HG02884 (cell line): Measurements from ENCODE around the gene CLPSL1.

Experiments
- ATAC-seq: cut with Tn5 transposase; IDR thresholded peaks from one replicate; pipeline ENCODE4 v1.9.1; 2021; ENCODE audit warnings: mild to moderate bottlenecking, moderate library complexity; ENCODE audit not compliant: unreplicated experiment

Gene CLPSL1

DNA sequence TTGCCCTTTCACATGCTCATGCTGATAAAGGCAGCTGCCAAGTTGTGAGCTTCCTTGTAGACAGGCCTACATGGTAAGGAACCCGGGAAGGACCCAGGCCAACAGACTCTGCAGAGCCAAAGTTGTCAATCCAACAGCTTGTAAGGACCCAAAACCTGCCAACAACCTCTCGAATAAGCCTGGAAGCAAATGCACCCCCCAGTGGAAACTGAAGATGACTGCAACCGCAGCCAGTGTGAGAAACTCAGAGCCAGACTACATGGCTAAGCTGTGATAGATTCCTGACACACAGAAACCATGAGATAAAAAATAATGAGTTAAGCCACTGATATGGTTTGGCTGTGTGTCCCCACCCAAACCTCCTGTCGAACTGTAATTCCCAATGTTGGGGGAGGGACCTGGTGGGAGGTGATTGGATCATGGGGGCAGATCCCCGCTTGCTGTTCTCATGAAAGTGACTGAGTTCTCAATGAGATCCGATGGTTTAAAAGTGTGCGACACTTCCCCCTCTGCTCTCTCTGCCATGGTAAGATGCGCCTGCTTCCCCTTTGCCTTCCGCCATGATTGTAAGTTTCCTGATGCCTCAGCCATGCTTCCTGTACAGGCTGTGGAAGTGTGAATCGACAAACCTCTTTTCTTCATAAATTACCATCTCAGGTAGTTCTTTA, 23.2 kb upstream of the CLPSL1 start:
- no peak for ATAC-seq

DNA sequence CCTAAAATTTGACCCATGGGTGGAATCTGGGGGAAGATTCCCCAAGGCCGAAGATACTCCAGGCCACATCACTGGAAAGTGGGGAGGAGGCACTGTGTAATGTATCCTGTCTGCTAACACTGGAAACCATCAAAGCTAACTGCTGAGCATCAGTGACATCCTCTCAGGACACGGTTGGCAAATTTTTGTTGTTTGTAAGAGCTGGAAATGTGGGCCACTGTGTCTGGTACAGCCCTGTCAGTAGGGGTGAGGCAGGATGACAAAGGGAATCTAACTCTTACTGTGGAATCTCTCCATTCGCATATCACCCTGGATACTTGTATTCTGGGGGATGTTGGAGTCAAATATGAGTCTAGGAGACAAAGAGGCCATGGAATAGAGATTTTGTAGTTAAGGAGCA, 21.4 kb upstream of the CLPSL1 start:
- ATAC-seq: no peak

DNA sequence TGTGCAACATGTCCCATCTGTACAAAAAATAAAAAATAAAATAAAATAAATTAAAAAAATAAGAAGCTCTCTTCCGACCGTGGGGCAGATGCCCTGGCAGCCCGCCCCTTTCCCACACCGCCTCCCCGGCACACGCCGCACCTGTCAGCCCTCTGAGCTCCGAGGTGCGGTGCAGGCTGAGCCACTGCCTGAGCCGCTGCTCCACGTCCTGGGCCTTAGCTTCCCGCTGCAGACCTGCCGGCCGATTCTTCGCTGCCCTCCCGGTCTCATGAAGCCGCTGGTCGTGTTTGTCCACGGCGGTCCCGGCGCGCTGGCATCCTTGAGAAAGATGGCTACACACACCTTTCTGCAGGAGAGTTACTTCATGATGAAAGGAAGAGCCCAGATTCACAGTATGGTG, 15.1 kb upstream of the CLPSL1 start:
- no peak for ATAC-seq

DNA sequence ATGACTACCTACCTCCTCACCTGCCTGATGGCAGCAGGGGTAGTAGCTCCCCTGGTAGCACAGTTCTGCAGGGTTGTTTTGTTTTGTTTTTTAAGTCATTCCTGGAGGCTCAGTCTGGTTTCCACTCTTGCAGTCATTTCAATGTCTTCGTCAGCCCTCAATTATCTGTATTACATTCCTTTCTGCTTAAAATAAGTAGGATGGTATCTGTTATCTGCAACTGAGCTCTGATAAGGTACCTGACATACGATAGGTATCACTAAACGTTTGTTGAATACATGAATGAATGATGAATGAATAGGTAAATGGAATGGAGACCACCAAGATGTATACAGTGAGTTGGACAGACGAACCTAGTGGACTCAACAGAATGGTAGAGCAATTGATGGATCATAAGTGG, 11.6 kb upstream of the CLPSL1 start:
- ATAC-seq: no peak

DNA sequence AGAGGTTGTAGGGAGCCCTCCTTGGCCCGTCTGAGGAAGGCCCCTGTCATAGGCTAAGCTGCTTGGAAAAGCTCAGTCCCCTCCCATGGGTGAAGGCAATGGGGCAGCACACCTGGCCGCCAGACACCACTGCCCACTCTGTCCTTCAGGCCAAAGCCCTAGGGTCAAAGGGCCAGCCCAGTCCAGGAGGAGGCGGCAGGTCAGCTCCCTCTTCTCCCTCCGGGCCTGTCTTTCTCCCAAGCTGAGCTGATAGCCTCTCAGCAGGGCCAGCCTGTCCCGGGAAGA, 9.5 kb upstream of the CLPSL1 start:
- no peak for ATAC-seq

DNA sequence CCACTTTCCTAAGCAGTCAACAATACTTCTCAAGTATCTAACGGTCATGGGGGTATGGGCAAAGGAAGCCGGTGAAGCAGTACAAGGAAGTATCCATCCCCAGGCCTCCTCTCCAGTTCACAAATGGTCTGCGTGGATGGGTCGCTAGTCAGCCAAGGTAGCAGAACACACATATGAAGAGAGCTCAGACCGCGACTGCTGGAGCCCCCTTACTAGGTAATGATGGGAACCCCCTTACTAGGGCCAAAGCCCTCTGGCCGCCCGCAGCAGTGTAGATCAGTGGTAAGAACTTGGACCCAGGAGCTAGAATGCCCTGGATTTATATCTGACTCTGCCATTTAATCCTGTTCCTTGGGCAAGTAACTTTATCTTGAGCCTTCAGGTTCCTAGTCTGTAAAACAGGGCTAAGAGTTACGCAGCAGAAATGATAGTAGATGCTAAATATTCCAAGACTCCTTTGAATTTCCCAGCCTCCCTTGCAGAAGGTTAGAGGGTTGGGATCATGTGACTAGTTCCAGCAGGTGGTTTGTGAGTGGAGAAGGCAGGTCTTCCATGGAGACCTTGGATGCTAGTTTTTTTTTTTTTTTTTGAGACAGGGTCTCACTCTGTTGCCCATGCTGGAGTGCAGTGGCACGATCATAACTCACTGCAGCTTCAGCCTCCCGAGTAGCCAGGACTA, 6.6 kb upstream of the CLPSL1 start:
- no peak for ATAC-seq

DNA sequence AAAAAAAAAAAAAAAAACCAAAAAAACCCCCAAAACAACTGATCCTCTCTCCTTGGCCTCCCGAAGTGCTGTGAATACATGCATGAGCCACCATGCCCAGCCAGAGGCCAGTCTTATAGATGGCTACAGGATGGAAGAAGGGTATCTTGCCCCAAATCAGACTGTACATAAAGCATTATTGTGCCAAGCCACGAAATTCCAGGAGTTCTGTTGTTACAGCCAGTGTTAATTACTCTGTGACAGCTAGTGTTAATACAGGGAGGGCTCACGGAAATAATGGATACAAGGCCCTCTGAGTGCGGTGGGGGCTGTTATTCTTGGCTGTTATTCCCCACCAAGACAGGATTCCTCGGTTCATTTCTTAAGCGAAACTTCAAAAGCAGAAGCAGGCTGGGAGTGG, 5.8 kb upstream of the CLPSL1 start:
- ATAC-seq: no peak

DNA sequence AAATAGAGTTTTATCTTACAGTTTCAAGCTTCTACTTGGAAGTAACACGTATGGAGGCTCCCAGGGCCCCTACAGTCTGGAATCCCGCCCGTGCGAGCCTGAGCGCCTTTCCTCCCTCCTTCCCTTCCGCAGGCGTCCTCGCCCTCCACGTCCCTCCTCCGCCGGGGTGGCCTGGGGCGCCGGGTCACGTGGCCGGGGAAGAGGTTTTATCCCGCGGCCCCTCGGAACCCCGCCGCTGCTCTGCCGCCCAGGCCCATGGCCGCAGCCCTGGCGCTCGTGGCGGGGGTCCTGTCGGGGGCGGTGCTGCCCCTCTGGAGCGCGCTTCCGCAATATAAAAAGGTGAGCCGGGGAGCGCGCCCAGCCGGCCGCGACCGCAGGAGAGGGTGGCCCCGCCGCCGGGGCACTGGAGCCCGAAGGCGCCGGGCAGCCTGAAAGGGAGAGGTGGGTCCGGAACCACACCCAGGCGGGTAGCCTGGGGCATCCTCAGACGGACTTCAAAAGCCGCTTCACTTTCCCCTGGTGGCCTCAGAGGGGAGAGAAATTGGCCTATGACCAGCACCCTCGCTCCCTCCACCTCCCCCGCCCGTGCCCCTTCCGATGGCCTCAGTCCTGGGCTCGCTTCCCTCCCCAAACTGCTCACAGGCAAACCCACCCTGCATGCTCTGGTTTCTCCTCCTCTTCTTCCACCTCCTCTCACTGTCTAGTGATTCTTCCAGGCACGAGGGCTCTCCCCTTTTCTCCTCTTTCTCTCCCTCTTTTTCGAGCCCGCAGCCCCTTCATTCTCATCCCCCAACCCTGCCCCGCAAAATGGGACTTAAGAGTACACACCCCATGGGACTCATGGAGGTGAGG, 4.2 kb upstream of the CLPSL1 start, which contains the start of gene CLPSL2:
Gene CLPSL2, plus strand, starts transcription at position 235 of the 852 bp plus-strand sequence. Its CDS starts 21 bp downstream, at position 256.
- ATAC-seq: no peak

DNA sequence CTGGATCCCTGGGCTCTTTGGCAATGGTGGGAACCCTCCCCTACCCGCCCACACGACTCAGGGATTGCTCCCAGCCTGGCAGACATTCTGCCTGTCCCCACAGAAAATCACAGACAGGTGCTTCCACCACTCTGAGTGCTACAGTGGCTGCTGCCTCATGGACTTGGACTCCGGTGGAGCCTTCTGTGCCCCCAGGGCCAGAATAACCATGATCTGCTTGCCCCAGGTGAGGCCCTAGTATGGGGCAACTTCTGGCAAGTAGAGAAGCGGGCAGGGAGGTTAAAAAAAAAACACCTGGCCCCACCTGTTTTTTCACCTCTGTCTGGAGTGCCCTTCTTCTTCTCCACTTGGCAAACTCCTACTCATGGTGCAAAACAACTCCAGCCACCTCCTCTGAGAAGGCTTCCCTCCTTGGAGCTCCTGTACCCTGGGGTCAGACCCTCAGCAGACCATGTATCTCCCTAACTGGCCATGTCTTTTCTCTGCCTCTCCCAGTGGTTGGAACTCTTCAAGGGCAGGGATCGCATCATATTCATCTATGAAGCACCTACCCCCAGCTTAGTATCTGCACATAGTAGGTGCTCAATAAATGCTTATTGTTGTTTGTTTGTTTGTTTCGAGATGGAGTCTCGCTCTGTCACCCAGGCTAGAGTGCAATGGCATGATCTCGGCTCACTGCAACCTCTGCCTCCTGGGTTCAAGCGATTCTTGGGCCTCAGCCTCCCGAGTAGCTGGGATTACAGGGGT, 3.3 kb upstream of the CLPSL1 start:
- ATAC-seq: no peak

DNA sequence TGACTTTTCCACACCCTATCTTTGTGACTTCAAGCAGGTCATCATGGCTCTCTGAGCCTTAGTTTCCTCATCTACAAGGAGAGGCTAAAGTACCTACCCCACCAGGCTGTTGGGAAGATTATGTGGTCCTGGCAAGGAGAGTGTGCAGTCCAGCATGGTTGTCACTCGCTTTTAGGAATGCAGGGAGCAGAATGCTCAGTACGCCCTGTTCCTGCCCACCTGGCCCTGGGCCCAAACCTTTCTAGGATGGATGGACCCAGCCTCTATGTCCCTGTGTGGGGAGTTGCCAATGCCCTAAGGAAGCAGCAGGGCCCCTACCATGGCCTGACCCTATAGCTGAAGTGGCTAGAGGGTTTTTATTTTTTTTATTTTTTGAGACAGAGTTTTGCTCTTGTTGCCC, 2.4 kb upstream of the CLPSL1 start:
- no peak for ATAC-seq

DNA sequence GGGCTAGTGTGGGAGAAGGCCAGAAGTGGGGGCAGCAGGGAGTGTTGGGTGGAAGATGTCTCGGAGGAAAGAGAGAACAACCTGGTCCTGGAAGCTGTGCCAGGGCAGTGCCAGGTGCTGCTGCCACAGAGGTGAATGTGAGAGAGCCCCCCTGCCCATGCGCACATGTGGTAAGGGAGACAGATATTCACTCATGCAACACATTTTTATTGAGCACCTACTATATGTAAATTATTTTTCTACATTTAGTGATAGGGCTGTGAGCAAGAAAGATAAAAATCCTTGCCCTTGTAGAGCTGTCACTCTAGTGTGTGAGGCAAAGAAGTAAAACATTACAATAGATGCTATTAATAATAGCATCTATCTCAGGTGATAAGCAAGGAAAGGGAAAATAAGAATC, 471 bp downstream of the CLPSL1 start:
- ATAC-seq: no peak

DNA sequence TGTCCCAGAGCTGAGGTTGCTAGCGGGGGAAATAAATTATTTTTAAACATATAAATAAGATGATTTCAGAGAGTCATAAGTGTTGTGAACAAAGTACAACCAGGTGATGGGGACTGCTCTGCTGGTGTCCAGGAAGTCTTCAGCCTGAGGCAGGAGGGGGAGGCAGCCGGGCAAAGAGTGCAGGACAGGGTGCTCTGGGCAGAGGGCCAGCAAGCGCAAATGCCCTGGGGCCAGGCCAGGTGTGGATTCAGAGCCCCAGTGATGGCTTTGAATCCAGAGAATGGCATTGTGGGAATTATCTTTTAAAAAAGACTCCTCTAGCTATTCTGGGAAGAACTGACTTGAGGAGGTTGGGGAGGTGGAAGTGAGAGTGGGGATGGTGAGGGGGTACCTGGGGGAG, 1.6 kb downstream of the CLPSL1 start:
- no peak for ATAC-seq

DNA sequence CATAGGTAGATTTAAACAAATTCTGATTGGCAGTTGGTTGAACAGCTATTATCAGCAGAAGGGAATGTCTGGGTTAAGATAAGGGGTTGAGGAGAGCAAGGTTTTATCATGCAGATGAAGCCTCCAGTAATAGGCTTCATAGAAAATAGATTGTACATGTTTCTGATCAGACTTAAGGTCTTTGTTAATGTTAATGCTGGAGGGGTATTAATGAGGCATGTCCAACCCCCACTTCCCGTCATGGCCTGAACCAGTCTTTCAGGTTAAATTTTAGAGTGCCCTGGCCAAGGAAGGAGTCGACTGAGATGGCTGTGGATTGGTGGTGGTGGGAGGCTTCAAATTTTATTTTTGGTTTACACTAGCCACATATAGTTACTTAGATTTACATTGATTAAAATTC, 3.4 kb downstream of the CLPSL1 start:
- no peak for ATAC-seq

DNA sequence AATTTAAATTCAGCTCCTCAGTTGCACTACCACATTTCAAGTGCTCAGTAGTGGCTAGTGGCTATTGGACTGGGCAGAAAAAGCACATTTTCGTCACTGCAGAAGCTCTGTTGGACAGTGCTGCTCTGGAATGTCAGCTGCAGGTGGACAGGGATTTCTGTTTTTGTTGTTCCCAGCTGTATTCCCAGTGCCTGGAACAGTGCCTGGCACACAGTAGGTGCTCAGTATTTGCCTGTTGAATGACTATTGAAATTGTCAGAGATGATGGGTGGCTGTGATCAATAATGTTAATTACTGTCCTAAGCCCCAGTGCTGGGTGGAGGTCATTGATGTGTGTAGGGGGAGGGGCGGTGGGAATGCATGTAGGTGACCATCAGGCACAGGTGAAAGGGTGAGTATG, 5.5 kb downstream of the CLPSL1 start:
- no peak for ATAC-seq

DNA sequence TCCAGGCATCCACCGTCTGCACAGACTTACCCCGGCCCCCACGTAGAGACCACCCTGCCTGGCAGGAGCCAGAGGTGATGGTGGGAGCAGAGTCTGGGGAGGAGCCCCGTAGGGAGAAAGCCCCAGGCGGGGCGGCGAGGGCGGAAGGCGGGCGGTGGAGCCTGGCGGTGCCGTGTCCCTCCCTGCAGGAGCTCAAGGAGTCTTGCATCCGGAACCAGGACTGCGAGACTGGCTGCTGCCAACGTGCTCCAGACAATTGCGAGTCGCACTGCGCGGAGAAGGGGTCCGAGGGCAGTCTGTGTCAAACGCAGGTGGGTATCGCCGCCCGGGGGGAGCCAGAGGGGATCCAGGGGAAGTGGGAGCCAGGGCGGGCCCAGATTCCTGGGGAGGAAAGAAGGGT, 6.0 kb downstream of the CLPSL1 start:
- no peak for ATAC-seq

DNA sequence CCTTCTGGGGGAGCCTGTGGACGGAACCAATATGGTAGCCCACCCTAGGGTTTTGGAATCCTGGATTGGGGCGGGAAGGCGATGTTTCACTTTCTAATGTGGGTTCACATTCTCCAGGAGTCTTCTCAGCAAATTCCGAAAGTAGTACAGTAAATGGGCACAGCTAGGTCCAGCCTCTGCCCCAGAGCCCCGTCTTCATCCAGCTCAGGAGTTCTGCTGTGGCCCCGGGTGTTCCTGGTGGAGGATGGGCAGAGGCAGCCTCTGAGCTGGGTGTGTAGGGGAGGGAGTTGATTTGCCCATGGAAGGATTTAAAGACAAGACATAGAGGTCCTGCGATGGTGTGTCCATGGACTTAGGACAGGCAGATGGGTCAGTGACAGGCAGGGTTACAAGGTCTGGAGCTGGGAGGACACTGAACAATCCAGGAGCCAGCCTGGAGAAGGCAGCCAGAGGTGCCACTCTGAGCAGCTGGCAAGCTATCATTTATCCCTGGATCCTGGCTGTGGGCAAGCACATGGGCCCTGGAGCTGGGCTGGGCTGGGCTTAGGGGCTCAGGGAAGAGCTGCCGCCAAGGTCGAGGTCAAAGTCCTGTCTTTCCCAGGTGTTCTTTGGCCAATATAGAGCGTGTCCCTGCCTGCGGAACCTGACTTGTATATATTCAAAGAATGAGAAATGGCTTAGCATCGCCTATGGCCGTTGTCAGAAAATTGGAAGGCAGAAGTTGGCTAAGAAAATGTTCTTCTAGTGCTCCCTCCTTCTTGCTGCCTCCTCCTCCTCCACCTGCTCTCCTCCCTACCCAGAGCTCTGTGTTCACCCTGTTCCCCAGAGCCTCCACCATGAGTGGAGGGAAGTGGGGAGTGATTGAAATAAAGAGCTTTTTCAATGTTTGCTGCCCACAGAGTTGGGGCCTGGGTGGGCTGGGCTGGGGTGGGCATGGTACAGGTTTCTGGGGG, 6.7 kb downstream of the CLPSL1 start:
- ATAC-seq: no peak

DNA sequence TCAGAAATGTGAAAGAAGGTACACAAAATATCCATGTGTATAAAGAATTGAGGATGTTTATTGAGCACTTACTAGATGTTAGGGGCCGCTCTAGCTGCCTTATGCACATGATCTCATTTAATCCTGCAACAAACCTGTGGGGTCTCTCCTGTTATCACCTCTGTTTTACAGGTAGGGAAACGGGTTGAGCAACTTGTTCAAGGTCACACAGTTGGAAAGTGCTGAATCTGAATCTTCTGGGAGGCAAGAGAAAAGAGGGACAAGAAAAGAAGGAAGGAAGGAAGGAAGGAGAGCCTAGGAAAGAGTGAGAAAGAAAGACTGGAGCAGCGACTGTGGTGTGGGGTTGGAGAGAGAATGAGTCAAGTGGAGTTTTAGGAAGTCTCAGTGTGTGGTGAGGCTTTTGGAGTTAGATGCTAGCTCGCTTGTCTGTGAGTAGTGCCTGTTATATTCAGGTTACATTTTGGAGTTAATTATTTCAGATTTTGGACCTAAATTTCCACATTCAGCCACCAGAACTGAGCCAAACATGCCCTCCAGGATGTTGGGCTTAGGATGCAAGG, 7.7 kb downstream of the CLPSL1 start:
- ATAC-seq: no peak

DNA sequence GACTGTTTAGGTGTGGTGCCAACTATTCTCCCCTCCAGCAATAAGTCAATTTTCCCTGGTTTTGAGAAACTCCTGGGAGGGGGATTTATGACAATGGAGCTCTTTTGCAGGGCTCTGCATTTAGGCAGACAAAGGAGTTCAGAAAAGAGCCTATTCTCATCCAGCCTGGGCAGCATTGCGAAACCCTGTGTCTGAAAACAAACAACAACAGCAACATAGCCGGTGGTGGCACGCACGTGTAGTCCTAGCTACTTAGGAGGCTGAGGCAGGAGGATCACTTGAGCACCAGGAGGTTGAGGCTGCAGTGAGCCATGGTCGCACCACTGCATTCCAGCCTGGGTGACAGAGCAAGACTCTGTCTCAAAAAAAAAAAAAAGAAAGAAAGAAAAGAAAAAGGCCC, 9.9 kb downstream of the CLPSL1 start:
- no peak for ATAC-seq

DNA sequence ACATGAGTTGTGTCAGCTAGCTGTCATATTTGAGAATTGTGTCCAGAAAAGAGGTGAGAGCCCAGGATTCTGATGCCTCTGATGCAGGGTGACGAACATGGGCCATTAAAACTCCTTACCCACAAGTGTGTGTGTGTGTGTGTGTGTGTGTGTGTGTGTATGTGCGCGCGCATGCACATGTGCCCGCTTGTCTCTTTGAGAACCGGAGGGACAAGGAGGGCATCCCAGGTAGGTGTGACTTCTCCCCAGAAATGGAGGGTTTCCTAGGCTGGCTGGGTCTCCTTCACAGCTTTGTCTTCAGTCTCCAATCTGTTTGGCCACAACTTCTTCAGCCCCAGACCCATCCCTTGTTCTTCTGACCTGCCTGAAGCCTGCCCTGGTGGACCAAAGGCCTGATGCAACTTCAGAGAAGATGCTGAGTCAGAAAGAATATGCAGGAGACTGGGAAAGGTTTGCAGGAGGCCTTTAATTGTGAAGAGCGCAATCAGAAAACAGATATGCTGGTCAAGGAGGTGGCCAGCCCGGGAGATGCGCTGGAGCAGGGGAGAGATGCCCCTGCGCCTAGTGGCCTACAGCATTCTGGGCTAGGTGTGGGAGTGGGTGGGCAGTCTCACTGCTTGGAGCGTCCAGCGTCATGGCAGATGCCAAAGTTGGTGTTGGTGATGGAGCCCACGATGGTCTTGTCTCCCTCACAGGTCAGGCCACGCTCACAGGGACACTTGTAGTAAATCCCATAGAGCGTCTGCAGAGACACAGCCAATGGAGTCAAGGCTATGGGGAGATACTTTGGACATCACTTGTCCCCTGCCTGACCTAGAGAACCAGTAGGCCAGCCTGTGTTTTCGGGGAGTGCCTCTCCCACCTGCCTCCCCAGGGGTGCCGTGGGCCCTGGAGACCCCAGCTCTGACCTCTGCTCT, 14.0 kb downstream of the CLPSL1 start:
- ATAC-seq: no peak
